Measurements from ENCODE around the gene UGT1A7. TPM values are rescaled to one million over a fixed set of nuclear protein-coding genes. Genes with fewer than 3 reads are reported as not detected.

The UGT1A7 gene
- total RNA-seq, 3 donors from 2014 or later (not counting 1 experiment from before 2014, with no cell fraction given): not detected

DNA sequence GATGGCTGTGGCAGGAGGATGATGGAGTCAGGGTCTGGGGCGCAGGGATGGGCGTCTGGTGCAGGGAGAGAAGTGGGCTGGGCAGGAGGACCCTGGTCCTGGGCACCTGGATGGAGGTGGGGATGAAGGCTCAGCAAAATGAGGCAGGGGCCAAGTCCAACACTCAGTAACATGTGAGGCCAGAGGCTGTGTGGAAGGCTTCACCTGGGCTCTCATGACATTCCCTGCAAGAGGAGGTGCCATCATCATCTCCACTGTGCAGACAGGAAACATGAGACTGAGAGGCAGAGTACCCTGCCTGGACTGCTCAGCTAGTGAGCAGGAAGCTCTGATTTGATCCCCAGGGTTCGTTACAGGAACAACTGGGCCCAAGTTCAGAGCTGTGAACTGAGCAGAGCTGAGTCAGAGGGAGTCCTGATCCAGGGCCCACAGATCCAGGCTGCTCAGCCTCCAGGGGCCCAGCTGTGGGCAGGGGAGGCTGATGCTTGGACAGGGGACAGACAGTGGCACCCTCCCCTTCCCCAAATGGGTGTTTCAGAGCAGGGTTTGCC is 135.7 kb downstream of the UGT1A7 start:
- Histone ChIP-seq H3K27ac (ENCODE audit: low read length) (no peak overlapping the region), H3K4me3 (ENCODE audit: low read length) (no peak overlapping the region), H3K36me3 (ENCODE audit: control insufficient read depth, insufficient read depth, low read length) (no peaks in the 10 kb centered on the region), H3K4me1 (ENCODE audit: control insufficient read depth, insufficient read depth, low read length) (no peaks in the 10 kb centered on the region), H3K9me3 (ENCODE audit: control insufficient read depth, insufficient read depth, low read length) (no peaks in the 10 kb centered on the region), H3K27me3 (ENCODE audit: control insufficient read depth, insufficient read depth, low read length) (no peaks in the 10 kb centered on the region)
- TF ChIP-seq, protein P1, sequence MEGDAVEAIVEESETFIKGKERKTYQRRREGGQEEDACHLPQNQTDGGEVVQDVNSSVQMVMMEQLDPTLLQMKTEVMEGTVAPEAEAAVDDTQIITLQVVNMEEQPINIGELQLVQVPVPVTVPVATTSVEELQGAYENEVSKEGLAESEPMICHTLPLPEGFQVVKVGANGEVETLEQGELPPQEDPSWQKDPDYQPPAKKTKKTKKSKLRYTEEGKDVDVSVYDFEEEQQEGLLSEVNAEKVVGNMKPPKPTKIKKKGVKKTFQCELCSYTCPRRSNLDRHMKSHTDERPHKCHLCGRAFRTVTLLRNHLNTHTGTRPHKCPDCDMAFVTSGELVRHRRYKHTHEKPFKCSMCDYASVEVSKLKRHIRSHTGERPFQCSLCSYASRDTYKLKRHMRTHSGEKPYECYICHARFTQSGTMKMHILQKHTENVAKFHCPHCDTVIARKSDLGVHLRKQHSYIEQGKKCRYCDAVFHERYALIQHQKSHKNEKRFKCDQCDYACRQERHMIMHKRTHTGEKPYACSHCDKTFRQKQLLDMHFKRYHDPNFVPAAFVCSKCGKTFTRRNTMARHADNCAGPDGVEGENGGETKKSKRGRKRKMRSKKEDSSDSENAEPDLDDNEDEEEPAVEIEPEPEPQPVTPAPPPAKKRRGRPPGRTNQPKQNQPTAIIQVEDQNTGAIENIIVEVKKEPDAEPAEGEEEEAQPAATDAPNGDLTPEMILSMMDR (IDR thresholded peaks at IDR 0.05): no peak
- Mint-ChIP-seq H3K4me1 (peaks cover 0 to 5% of the 10 kb centered on the region in 2 donors), H3K27ac (no peak overlapping the region), H3K27me3 (ENCODE audit: low read depth in 2 of 2) (peaks cover 11 to 21% of the 10 kb centered on the region in 2 donors), H3K36me3 (no peaks in the 10 kb centered on the region), H3K4me3 (no peak overlapping the region), H3K9me3 (no peaks in the 10 kb centered on the region)
- intact Hi-C loops (cut with micrococcal nuclease): no loop called here
- 80% methylated on average over 3 of the region's 3 CpGs for WGBS (ENCODE audit: insufficient coverage)
- DNase-seq (no peak), ATAC-seq (no peak)

DNA sequence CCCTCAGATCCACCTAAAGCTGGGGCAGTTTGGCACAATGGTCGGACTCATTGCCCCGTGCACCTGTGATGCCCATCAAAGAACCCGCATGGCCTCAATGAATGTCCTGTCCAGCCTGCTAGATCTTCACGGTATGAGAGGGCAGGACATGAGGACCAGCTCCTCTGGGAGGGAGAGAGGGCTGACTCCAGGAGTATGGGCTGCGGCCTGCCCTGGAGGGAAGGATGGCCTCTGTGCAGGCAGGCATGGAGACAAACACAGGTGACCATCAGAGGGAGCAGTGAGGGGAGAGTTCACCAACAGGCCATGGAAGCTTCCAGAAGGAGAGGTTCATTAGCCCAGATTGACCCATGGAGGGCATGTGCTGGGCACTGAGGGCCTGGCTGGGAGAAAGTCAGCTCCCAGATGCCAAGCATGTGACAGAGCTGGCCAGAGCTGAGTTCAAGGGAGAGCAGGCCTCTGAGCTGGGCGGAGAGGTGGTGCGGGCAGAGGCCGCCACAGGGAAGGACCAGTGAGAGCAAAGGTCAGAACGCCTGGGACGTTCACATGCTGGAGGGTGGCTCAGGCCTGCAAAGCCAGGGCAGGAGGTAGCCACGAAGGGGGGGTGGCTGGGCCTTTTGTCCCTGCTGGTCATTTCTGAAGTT is 136.4 kb downstream of the UGT1A7 start:
- Histone ChIP-seq H3K4me1 (ENCODE audit: control insufficient read depth, insufficient read depth, low read length) (no peaks in the 10 kb centered on the region), H3K4me3 (ENCODE audit: low read length) (no peak overlapping the region), H3K9me3 (ENCODE audit: control insufficient read depth, insufficient read depth, low read length) (no peaks in the 10 kb centered on the region), H3K27ac (ENCODE audit: low read length) (no peak overlapping the region), H3K27me3 (ENCODE audit: control insufficient read depth, insufficient read depth, low read length) (no peaks in the 10 kb centered on the region), H3K36me3 (ENCODE audit: control insufficient read depth, insufficient read depth, low read length) (no peaks in the 10 kb centered on the region)
- intact Hi-C loops (cut with micrococcal nuclease): no loop called here
- H3K4me1 Mint-ChIP-seq: peaks cover 0 to 5% of the 10 kb centered on the region in 2 donors
- TF ChIP-seq, protein P1 (IDR thresholded peaks at IDR 0.05): no peak
- WGBS (ENCODE audit: insufficient coverage): 89% methylated on average over 11 of the region's 11 CpGs
- DNase-seq (no peak), ATAC-seq (no peak)
- peaks cover 11 to 21% of the 10 kb centered on the region in 2 donors for H3K27me3 Mint-ChIP-seq (ENCODE audit: low read depth in 2 of 2)
- no peaks in the 10 kb centered on the region for H3K9me3 Mint-ChIP-seq
- H3K4me3 Mint-ChIP-seq: no peak overlapping the region
- no peaks in the 10 kb centered on the region for H3K36me3 Mint-ChIP-seq
- no peak overlapping the region for H3K27ac Mint-ChIP-seq

DNA sequence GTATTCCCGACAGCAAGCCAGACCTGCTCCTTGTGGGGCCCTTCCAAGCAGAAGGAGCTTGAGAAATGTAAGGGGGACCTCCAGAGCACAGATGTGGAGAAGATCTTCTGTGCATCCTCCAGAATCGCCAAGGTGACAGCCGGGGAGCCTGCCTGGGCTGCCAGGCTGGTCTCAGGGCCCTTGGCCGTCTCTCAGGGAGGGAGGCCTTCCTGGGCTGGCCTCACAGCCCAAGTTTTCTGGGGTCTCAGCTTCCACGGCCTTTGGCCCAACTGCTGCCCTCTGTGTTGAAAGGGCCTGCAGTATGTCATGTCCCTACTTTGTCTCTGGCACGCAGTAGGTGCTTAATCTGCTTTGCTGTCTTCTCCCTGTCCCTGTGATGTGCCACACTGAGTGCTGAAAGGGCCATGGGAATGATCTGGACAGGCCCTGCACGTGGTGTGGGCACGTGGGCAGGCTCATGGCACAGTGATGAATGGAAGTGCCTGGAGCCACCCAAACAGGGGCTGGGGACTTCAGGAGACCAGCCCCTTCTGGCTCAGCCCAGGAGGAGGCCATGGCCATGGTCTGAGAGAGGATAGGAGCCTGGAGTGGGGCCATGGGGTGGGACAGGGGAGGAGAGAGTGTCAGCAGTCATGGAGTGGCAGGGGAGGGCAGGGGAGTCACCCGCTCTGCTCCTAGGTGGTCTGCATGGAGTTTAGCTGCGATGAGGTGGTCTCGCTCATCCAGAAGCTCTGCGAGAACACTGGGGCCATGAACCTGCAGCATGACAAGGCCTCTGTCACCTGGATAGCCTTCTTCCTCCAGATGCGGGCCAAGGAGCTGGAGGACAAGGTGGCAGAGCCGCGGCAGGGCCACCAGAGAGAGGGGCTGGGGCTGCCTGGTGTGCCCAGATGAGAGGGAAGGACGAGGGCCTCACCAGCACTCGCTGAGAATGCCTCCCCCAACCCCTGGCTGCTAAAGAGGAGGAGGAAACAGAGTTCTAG is 137.2 kb downstream of the UGT1A7 start:
- no peak overlapping the region for H3K4me3 Mint-ChIP-seq
- peaks cover 0 to 5% of the 10 kb centered on the region in 2 donors for H3K4me1 Mint-ChIP-seq
- Histone ChIP-seq H3K4me1 (ENCODE audit: control insufficient read depth, insufficient read depth, low read length) (no peaks in the 10 kb centered on the region), H3K4me3 (ENCODE audit: low read length) (no peak overlapping the region), H3K27ac (ENCODE audit: low read length) (no peak overlapping the region), H3K9me3 (ENCODE audit: control insufficient read depth, insufficient read depth, low read length) (no peaks in the 10 kb centered on the region), H3K27me3 (ENCODE audit: control insufficient read depth, insufficient read depth, low read length) (no peaks in the 10 kb centered on the region), H3K36me3 (ENCODE audit: control insufficient read depth, insufficient read depth, low read length) (no peaks in the 10 kb centered on the region)
- no peaks in the 10 kb centered on the region for H3K36me3 Mint-ChIP-seq
- no peak for DNase-seq
- no peak overlapping the region for H3K27ac Mint-ChIP-seq
- intact Hi-C loops (cut with micrococcal nuclease): no loop called here
- TF ChIP-seq, protein P1 (IDR thresholded peaks at IDR 0.05): no peak
- 72% methylated on average over 17 of the region's 17 CpGs for WGBS (ENCODE audit: insufficient coverage)
- no peak for ATAC-seq
- peaks cover 11 to 21% of the 10 kb centered on the region in 2 donors for H3K27me3 Mint-ChIP-seq (ENCODE audit: low read depth in 2 of 2)
- H3K9me3 Mint-ChIP-seq: no peaks in the 10 kb centered on the region
